ENCODE results near the gene MEF2C. TPM values are rescaled to one million over a fixed set of nuclear protein-coding genes. Genes with fewer than 3 reads are reported as not detected.

Gene MEF2C
- total and polyA plus RNA-seq, 4 donors: 2.8 to 15.9 (median 10.1) TPM

GRCh38 chr5:88792144-88792840, 90.7 kb downstream of the MEF2C start:
- H3K36me3 ChIP-seq (ENCODE audit: control insufficient read depth in 4 of 4, insufficient read depth in 3 of 4, low read depth in 1 of 4, low read length in 3 of 4): no peaks in the 10 kb centered on the region
- 58% methylated on average over 2 of the region's 2 CpGs for WGBS
- no peak for DNase-seq (ENCODE audit: low spot score)
- no peaks in the 10 kb centered on the region for H3K4me1 ChIP-seq (ENCODE audit: control insufficient read depth in 4 of 4, insufficient read depth in 4 of 4, low read length in 3 of 4)
- H3K27me3 ChIP-seq (ENCODE audit: control insufficient read depth in 4 of 4, insufficient read depth in 4 of 4, low read length in 3 of 4): no peaks in the 10 kb centered on the region
- no peak overlapping the region for H3K9ac ChIP-seq (ENCODE audit: low read depth in 1 of 2, low read length in 2 of 2)
- no peak overlapping the region for H3K4me3 ChIP-seq (ENCODE audit: low read depth in 1 of 3, low read length in 3 of 3)
- no peak overlapping the region for H3K27ac ChIP-seq (ENCODE audit: low read depth in 1 of 2, low read length in 2 of 2)
- TF ChIP-seq MAX (IDR thresholded peaks at IDR 0.05) (no peak), RXRA (IDR thresholded peaks at IDR 0.05) (no peak), GABPA (IDR thresholded peaks at IDR 0.05 in 1 of 2, conservative IDR thresholded peaks at IDR 0.05 in 1 of 2) (no peak), YY1 (IDR thresholded peaks at IDR 0.05) (no peak), CTCF (IDR thresholded peaks at IDR 0.05; ENCODE audit: low read depth, low read length, missing input control) (no peak), JUND (IDR thresholded peaks at IDR 0.05) (no peak), FOXA1 (IDR thresholded peaks at IDR 0.05) (no peak), REST (IDR thresholded peaks at IDR 0.05) (no peak), ATF3 (IDR thresholded peaks at IDR 0.05) (no peak), ZBTB33 (IDR thresholded peaks at IDR 0.05) (no peak), RAD21 (IDR thresholded peaks at IDR 0.05) (no peak), HNF4G (IDR thresholded peaks at IDR 0.05) (no peak), TAF1 (conservative IDR thresholded peaks at IDR 0.05) (no peak), HNF4A (conservative IDR thresholded peaks at IDR 0.05) (no peak), EGR1 (IDR thresholded peaks at IDR 0.05; ENCODE audit: low read depth in 2 of 2) (no peak), NR2F2 (IDR thresholded peaks at IDR 0.05) (no peak), FOXA2 (IDR thresholded peaks at IDR 0.05) (no peak), SP1 (IDR thresholded peaks at IDR 0.05) (no peak)
- no peaks in the 10 kb centered on the region for H3K9me3 ChIP-seq (ENCODE audit: control insufficient read depth in 4 of 4, low read length in 3 of 4)
